ENCODE data around the gene CDH4.

The CDH4 gene

DNA sequence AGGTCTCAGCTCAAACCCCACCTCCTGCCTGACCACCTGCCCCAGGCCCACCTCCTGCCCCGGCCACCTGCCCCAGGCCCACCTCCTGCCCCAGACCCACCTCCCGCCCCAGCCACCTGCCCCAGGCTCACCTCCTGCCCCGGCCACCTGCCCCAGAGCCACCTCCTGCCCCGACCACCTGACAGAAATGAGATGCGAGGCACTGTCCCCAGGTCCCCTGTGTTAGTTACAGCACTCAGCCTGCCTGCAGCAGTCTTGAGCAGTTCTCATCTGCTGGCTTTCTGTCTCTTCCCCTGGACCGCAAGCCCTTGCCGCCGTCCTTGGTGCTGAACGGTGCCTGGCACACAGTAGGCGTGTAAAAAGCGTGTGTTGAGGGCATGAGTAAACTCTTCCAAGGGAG, 79.5 kb downstream of the CDH4 start:
- no peak for DNase-seq

- DNase-seq = no peak
These were observed 80.2 kb downstream of the CDH4 start for GRCh38 chr20:61332016-61332975.

- DNase-seq = no peak
These were observed 81.5 kb downstream of the CDH4 start for GRCh38 chr20:61333484-61334108.

- DNase-seq = no peak
These were observed 88.1 kb downstream of the CDH4 start for GRCh38 chr20:61340157-61340556.

DNA sequence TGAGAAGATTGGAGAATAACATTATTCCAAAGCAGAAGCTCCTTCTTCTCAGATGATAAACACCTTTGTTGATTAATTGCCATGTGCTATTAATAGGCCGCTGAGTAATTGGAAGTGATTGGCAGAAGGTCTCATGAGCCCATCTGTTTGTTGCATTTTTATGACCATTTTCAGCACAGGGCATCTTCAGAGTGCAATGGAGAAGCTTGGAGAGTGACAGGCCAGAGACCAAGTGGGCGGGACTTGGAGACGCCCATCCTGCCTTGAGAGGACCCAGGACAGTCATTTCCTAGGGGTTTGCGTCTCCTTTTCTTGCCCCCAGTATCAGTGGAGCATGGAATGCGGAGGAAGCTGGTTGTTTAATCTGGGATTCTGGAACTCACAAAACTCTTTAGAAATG, 89.5 kb downstream of the CDH4 start:
- DNase-seq = no peak

- no peak for DNase-seq
These were observed 91.9 kb downstream of the CDH4 start for GRCh38 chr20:61343934-61344333.

DNA sequence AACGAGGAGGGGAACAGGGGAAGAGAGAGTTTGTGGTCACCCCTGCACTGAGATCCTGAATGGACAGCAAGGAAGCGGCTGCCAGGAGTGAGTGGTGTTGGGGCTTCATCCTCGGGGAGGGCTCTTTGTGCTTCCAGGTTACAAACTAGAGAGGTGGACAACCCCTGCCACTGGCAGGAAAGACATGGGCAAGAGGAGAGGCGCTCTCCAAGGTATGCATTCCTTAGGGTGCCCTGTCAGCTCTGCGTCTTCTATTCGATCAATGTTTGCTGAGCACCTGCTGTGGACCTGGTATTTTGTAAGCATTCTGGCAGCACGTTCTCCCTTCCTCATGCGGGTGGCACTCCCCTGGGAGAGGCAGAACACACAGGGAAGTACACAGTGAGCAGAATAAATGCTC, 93.6 kb downstream of the CDH4 start:
- no peak for DNase-seq

DNA sequence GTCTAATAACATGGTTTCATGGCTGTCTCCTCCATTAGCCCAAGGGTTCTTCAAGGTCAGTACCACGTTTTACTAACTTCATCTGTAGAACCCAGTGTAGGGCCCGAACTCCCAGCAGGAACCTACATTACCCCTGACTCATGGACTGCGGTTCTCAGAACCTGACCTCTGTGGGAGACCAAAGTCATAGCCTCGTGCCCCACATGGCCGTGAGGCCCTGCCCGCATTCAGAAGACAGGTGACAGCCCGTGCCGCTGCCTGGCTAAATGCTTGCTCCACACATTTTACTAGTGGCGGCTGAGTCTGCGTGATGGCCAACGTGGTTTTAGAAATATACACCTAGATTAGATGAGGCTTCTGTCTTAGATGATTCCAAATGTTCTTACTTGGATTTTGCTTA, 94.9 kb downstream of the CDH4 start:
- DNase-seq = no peak

DNA sequence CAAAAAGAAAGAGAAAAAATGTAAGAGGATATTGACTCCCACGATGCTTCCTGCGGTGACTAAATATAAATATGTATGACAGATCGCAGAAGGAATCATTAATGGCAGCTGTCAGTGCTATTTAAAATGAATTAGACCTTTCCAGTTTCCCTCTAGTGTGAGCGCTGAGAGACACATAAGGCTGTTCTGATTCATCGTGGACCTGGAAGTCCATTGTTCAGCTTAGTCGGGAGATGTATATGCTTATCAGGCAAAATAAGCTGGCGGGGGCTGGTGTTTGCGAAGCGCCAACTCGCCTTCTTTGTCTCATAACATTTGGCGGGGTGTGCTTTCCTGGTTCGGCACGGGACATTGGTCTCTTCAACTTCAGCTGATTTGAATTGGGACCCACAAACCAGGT, 95.4 kb downstream of the CDH4 start:
- peak; percentile 13 for DNase-seq

DNA sequence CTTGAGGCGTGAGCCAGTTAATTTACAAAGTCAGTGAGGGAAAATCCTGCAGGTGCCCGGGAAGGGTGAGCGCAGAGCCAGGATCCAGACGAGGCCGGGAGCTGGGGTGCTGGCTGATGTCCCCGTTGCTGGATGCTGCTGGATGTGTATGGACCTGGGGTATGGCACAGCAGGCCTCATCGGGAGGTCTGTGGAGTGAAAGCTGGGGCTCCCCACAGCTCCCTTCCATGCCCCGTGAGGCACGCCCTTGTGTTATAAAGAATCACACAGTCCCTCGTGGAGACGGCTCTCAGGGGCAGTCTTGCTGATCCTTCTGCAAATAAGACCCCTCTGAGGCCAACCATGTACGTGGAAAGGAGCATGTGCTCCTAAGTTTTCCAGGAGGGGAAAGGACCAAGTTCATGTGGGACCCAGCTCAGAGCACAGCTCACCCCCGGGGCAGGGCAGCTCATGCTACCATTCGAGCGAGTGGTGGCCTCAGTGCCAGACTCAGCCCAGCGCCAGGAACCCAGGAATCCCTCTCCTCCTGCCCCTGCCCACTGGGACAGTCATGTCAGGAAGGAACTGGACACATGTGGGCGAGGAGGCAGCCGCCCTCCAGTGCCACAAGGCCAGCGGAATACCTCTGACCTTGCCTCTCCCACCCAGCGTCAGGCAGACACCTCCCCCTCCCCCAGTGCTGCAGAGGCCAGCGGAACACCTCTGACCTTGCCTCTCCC, 97.5 kb downstream of the CDH4 start:
- DNase-seq = peak; percentile 54

DNA sequence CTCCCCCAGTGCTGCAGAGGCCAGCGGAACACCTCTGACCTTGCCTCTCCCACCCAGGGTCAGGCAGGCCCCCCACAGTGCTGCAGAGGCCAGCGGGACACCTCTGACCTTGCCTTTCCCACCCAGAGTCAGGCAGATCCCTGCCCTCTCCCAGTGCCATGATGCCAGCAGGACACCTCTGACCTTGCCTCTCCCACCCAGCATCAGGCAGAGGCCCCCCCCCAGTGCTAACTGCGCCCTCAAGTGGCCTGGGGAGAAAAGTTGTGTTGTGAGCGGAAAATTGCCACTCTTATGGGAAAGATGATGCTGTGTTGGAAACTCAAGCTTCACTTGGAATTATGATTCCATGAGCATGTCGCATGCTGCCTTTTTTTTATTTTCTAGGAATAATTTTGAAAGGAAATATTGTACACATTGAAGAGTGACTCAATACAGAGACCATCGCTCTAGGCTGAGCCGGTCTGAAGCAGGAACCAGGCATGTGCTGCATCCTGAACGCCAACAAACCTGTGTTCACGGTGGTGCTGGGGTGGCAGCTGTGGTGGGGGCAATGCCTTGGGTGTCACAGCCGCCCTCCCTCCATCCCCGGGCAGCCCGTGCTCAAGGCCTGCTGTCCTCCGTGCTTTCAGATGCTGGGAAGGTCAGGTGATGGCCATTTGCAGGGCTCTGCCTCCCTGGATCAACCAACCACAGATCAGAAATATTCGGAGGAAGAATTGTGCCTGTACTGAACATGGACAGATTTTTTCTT, 98.6 kb downstream of the CDH4 start:
- DNase-seq = peak; percentile 41

GRCh38 chr20:61352346-61353260, 100.5 kb downstream of the CDH4 start:
- no peak for DNase-seq

DNA sequence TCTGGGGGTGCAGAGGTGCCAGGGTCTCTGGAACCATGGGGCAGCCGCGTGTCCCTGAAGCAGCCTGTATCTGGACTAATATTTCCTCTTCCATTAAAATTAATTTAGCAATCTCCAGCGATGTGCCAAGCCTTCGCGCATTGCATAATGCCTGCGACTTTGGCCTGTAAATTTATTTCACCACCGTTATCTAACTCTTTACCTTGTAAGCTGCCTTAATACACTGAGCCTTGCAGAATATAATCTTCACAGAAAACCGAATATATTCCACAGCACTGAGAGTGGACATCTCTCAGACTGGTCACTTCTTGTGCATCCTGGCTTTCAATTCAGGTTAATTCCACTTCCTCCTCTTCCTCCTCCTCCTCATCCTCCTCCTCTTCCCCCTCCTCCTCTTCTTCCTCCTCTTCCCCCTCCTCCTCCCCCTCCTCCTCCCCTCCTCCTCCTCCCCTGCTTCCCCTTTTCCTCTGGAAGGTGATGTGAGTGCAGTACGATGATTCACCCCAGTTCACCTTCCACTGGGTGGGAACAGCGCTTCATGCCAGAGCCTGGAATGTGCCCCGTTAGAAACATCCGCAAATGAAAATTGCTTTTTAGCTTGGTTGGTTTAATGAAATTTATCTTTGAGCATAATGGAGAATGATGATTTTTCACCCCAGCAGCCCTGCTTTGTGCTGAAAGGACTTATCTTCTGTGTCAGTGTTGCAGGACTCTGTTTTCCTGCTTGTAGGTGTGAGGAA, 101.4 kb downstream of the CDH4 start:
- DNase-seq = no peak

- no peak for DNase-seq
These were observed 101.9 kb downstream of the CDH4 start for GRCh38 chr20:61354001-61354390.

- no peak for DNase-seq
These were observed 102.4 kb downstream of the CDH4 start for GRCh38 chr20:61354501-61354900.

GRCh38 chr20:61354901-61355495, 102.9 kb downstream of the CDH4 start:
- DNase-seq = no peak

GRCh38 chr20:61355585-61355984, 103.5 kb downstream of the CDH4 start:
- DNase-seq = no peak

- DNase-seq = no peak
These were observed 104.1 kb downstream of the CDH4 start for GRCh38 chr20:61356196-61356595.

- DNase-seq = peak; percentile 9
These were observed 105.1 kb downstream of the CDH4 start for GRCh38 chr20:61357119-61357518.

- DNase-seq = peak; percentile 34
These were observed 107.2 kb downstream of the CDH4 start for GRCh38 chr20:61359254-61359653.

DNA sequence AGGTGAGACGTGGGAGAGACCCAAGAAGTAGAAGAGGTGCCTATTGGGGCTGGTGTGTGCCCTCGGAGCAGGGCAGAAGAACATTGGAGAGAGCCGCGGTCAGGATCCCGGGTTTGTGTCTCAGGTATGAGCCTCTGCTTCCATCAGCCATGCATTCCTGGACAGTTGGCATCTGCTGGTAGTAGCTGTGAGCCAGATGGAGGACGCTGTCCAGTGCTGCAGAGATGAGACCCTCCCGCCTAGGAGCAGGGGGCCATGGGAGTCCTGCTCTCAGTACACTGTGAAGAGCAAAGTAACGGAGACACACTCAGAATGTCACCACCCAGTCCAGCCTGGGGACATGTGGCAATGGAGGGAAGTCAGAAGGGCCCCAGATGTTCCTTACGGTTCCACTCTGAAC, 108.2 kb downstream of the CDH4 start:
- peak; percentile 22 for DNase-seq
